ENCODE measurements around the gene PGAM5.
A peak's percentile ranks its signal among the peaks of the same experiment; 100 is the strongest.

The PGAM5 gene

GRCh38 chr12:132764231-132764630 lies 53.6 kb downstream of the PGAM5 start:
- DNase-seq (ENCODE audit: low spot score), result no peak
- H2BK5ac ChIP-seq (ENCODE audit: low read length), result no peak overlapping the region
- no peak overlapping the region for H2BK12ac ChIP-seq (ENCODE audit: low read length)
- H3K23ac ChIP-seq (ENCODE audit: low read depth, low read length, poor library complexity), result no peak overlapping the region
- H3K27ac ChIP-seq (replicated peaks; ENCODE audit: low read length), result no peak overlapping the region
- peaks cover 4% of the 10 kb centered on the region for H3K79me1 ChIP-seq (ENCODE audit: low read depth, low read length)
- H2BK15ac ChIP-seq (ENCODE audit: low read length), result no peak overlapping the region
- H3K18ac ChIP-seq (ENCODE audit: low read length), result no peak overlapping the region
- H3K36me3 ChIP-seq (replicated peaks in 1 of 2; ENCODE audit: control insufficient read depth in 2 of 2, insufficient read depth in 2 of 2, low read length in 2 of 2), result peaks cover 2 to 19% of the 10 kb centered on the region in 2 donors
- H3K9me3 ChIP-seq (replicated peaks in 1 of 2; ENCODE audit: control insufficient read depth in 2 of 2, insufficient read depth in 1 of 2, low read depth in 1 of 2, low read length in 2 of 2), result no peaks in the 10 kb centered on the region
- no peak overlapping the region for H3K14ac ChIP-seq (ENCODE audit: low read length)
- H3K4me1 ChIP-seq (ENCODE audit: control insufficient read depth in 2 of 2, insufficient read depth in 1 of 2, low read depth in 1 of 2, low read length in 2 of 2), result peaks cover 7 to 8% of the 10 kb centered on the region in 2 donors
- H2BK120ac ChIP-seq (ENCODE audit: low read depth, low read length), result no peak overlapping the region
- H2AK5ac ChIP-seq (ENCODE audit: low read depth, low read length), result no peak overlapping the region
- H3K27me3 ChIP-seq (ENCODE audit: control insufficient read depth in 3 of 3, insufficient read depth in 3 of 3, low read depth in 1 of 3, low read length in 3 of 3), result no peaks in the 10 kb centered on the region
- WGBS, 2 donors (ENCODE audit: extremely low coverage in 2 of 2, insufficient read length in 2 of 2, insufficient replicate concordance in 1 of 2), result no CpG with 5 or more reads among the region's 20 CpGs
- H3K4me3 ChIP-seq (ENCODE audit: low read length in 2 of 2), result peak overlapping the region in 1 of 2 donors; percentile 57
- H2AFZ ChIP-seq (ENCODE audit: low read length), result no peak overlapping the region
- no peak overlapping the region for H4K8ac ChIP-seq (ENCODE audit: low read depth, low read length)
- no peak overlapping the region for H3K4ac ChIP-seq (ENCODE audit: low read length)
- no peak overlapping the region for H4K91ac ChIP-seq (ENCODE audit: low read depth, low read length, poor library complexity)
- H3K4me2 ChIP-seq (ENCODE audit: insufficient read depth, low read length, poor library complexity, severe bottlenecking), result no peak overlapping the region
- no peak overlapping the region for H3K9ac ChIP-seq (ENCODE audit: low read depth, low read length, poor library complexity)

- Histone ChIP-seq H2BK120ac (ENCODE audit: low read depth, low read length) (no peak overlapping the region), H3K4ac (ENCODE audit: low read length) (no peak overlapping the region), H3K14ac (ENCODE audit: low read length) (no peak overlapping the region), H3K9me3 (replicated peaks in 1 of 2; ENCODE audit: control insufficient read depth in 2 of 2, insufficient read depth in 1 of 2, low read depth in 1 of 2, low read length in 2 of 2) (no peaks in the 10 kb centered on the region), H3K9ac (ENCODE audit: low read depth, low read length, poor library complexity) (no peak overlapping the region), H4K91ac (ENCODE audit: low read depth, low read length, poor library complexity) (no peak overlapping the region), H3K18ac (ENCODE audit: low read length) (no peak overlapping the region), H2BK5ac (ENCODE audit: low read length) (no peak overlapping the region), H3K36me3 (replicated peaks in 1 of 2; ENCODE audit: control insufficient read depth in 2 of 2, insufficient read depth in 2 of 2, low read length in 2 of 2) (peaks cover 0 to 21% of the 10 kb centered on the region in 2 donors), H3K4me1 (ENCODE audit: control insufficient read depth in 2 of 2, insufficient read depth in 1 of 2, low read depth in 1 of 2, low read length in 2 of 2) (peaks cover 3 to 4% of the 10 kb centered on the region in 2 donors), H3K4me3 (ENCODE audit: low read length in 2 of 2) (no peak overlapping the region), H3K27ac (replicated peaks; ENCODE audit: low read length) (no peak overlapping the region), H2BK15ac (ENCODE audit: low read length) (no peak overlapping the region), H3K23ac (ENCODE audit: low read depth, low read length, poor library complexity) (no peak overlapping the region), H3K79me1 (ENCODE audit: low read depth, low read length) (peaks cover 4% of the 10 kb centered on the region), H2AFZ (ENCODE audit: low read length) (no peak overlapping the region), H2AK5ac (ENCODE audit: low read depth, low read length) (no peak overlapping the region), H4K8ac (ENCODE audit: low read depth, low read length) (no peak overlapping the region), H3K4me2 (ENCODE audit: insufficient read depth, low read length, poor library complexity, severe bottlenecking) (no peak overlapping the region), H3K27me3 (ENCODE audit: control insufficient read depth in 3 of 3, insufficient read depth in 3 of 3, low read depth in 1 of 3, low read length in 3 of 3) (no peaks in the 10 kb centered on the region), H2BK12ac (ENCODE audit: low read length) (no peak overlapping the region)
- WGBS, 2 donors (ENCODE audit: extremely low coverage in 2 of 2, insufficient read length in 2 of 2, insufficient replicate concordance in 1 of 2), result no CpG with 5 or more reads among the region's 11 CpGs
- no peak for DNase-seq (ENCODE audit: low spot score)
Observed at GRCh38 chr12:132765361-132765760, 54.7 kb downstream of the PGAM5 start.

- Histone ChIP-seq H2BK15ac (ENCODE audit: low read length) (peak overlapping the region; percentile 37), H2BK12ac (ENCODE audit: low read length) (peak overlapping the region; percentile 41)
Observed at GRCh38 chr12:132766380-132767085, 55.9 kb downstream of the PGAM5 start.

GRCh38 chr12:132771126-132771838 lies 60.6 kb downstream of the PGAM5 start:
- Histone ChIP-seq H4K91ac (ENCODE audit: low read depth, low read length, poor library complexity) (no peak overlapping the region), H3K9me3 (replicated peaks in 1 of 2; ENCODE audit: control insufficient read depth in 2 of 2, insufficient read depth in 1 of 2, low read depth in 1 of 2, low read length in 2 of 2) (no peaks in the 10 kb centered on the region), H2AFZ (ENCODE audit: low read length) (no peak overlapping the region), H3K27me3 (ENCODE audit: control insufficient read depth in 3 of 3, insufficient read depth in 3 of 3, low read depth in 1 of 3, low read length in 3 of 3) (no peaks in the 10 kb centered on the region), H3K14ac (ENCODE audit: low read length) (no peak overlapping the region), H2BK5ac (ENCODE audit: low read length) (no peak overlapping the region), H3K9ac (ENCODE audit: low read depth, low read length, poor library complexity) (no peak overlapping the region), H2BK120ac (ENCODE audit: low read depth, low read length) (no peak overlapping the region), H3K79me1 (ENCODE audit: low read depth, low read length) (peaks cover 2% of the 10 kb centered on the region), H2BK12ac (ENCODE audit: low read length) (no peak overlapping the region), H3K4ac (ENCODE audit: low read length) (no peak overlapping the region), H3K23ac (ENCODE audit: low read depth, low read length, poor library complexity) (no peak overlapping the region), H2BK15ac (ENCODE audit: low read length) (no peak overlapping the region), H2AK5ac (ENCODE audit: low read depth, low read length) (no peak overlapping the region), H4K8ac (ENCODE audit: low read depth, low read length) (no peak overlapping the region), H3K27ac (replicated peaks; ENCODE audit: low read length) (no peak overlapping the region), H3K4me3 (ENCODE audit: low read length in 2 of 2) (no peak overlapping the region), H3K36me3 (replicated peaks in 1 of 2; ENCODE audit: control insufficient read depth in 2 of 2, insufficient read depth in 2 of 2, low read length in 2 of 2) (peaks cover 23 to 72% of the 10 kb centered on the region in 2 donors), H3K4me1 (ENCODE audit: control insufficient read depth in 2 of 2, insufficient read depth in 1 of 2, low read depth in 1 of 2, low read length in 2 of 2) (no peaks in the 10 kb centered on the region), H3K18ac (ENCODE audit: low read length) (no peak overlapping the region), H3K4me2 (ENCODE audit: insufficient read depth, low read length, poor library complexity, severe bottlenecking) (no peak overlapping the region)
- no peak for DNase-seq (ENCODE audit: low spot score)
- WGBS, 2 donors (ENCODE audit: extremely low coverage in 2 of 2, insufficient read length in 2 of 2, insufficient replicate concordance in 1 of 2), result no CpG with 5 or more reads among the region's 15 CpGs

More at GRCh38 chr12:132766380-132767085, 55.9 kb downstream of the PGAM5 start:
- Histone ChIP-seq H2AFZ (ENCODE audit: low read length) (no peak overlapping the region), H3K14ac (ENCODE audit: low read length) (no peak overlapping the region), H3K4me3 (ENCODE audit: low read length in 2 of 2) (peak overlapping the region in 1 of 2 donors; percentile 29), H4K8ac (ENCODE audit: low read depth, low read length) (peak overlapping the region; percentile 65), H2BK5ac (ENCODE audit: low read length) (no peak overlapping the region), H3K27ac (replicated peaks; ENCODE audit: low read length) (no peak overlapping the region), H3K79me1 (ENCODE audit: low read depth, low read length) (peaks cover 2% of the 10 kb centered on the region), H3K9ac (ENCODE audit: low read depth, low read length, poor library complexity) (peak overlapping the region; percentile 30), H3K4me2 (ENCODE audit: insufficient read depth, low read length, poor library complexity, severe bottlenecking) (no peak overlapping the region), H3K9me3 (replicated peaks in 1 of 2; ENCODE audit: control insufficient read depth in 2 of 2, insufficient read depth in 1 of 2, low read depth in 1 of 2, low read length in 2 of 2) (no peaks in the 10 kb centered on the region), H3K18ac (ENCODE audit: low read length) (no peak overlapping the region), H3K36me3 (replicated peaks in 1 of 2; ENCODE audit: control insufficient read depth in 2 of 2, insufficient read depth in 2 of 2, low read length in 2 of 2) (peaks cover 3 to 30% of the 10 kb centered on the region in 2 donors), H3K4me1 (ENCODE audit: control insufficient read depth in 2 of 2, insufficient read depth in 1 of 2, low read depth in 1 of 2, low read length in 2 of 2) (no peaks in the 10 kb centered on the region), H2BK120ac (ENCODE audit: low read depth, low read length) (no peak overlapping the region), H4K91ac (ENCODE audit: low read depth, low read length, poor library complexity) (no peak overlapping the region), H3K27me3 (ENCODE audit: control insufficient read depth in 3 of 3, insufficient read depth in 3 of 3, low read depth in 1 of 3, low read length in 3 of 3) (no peaks in the 10 kb centered on the region), H3K23ac (ENCODE audit: low read depth, low read length, poor library complexity) (no peak overlapping the region), H2AK5ac (ENCODE audit: low read depth, low read length) (peak overlapping the region; percentile 56), H3K4ac (ENCODE audit: low read length) (no peak overlapping the region)
- no CpG with 5 or more reads among the region's 27 CpGs for WGBS, 2 donors (ENCODE audit: extremely low coverage in 2 of 2, insufficient read length in 2 of 2, insufficient replicate concordance in 1 of 2)
- DNase-seq (ENCODE audit: low spot score), result no peak
